Activated T-cell treated with anti-CD3 and anti-CD28 coated beads for 1 hour (primary cell): Measurements from ENCODE around the gene FUT8.

Experiments
- DNase-seq: peaks from one replicate; pipeline ENCODE4 v3.0.0-alpha.2; 2020; ENCODE audit warnings: low read depth

The FUT8 gene

DNA sequence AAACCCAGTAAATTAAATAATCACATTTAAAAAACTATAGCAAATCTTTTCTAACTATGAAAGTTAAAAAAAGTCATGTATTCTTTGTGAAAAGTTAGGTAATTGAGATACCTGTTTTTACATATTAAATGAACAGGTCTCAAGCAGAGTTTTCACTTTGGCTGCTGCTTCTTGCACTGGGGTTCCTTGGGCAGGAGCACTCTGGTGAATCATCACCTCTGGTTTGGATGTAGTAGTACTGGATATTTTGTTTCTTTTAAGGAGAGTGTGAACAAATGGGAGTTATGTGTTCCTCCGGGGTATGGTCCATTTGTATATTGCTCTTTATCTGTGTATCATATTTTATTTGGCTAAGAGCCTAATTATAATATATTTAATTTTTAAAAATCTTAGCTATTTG, 82.7 kb downstream of the FUT8 start:
- DNase-seq: no peak

DNA sequence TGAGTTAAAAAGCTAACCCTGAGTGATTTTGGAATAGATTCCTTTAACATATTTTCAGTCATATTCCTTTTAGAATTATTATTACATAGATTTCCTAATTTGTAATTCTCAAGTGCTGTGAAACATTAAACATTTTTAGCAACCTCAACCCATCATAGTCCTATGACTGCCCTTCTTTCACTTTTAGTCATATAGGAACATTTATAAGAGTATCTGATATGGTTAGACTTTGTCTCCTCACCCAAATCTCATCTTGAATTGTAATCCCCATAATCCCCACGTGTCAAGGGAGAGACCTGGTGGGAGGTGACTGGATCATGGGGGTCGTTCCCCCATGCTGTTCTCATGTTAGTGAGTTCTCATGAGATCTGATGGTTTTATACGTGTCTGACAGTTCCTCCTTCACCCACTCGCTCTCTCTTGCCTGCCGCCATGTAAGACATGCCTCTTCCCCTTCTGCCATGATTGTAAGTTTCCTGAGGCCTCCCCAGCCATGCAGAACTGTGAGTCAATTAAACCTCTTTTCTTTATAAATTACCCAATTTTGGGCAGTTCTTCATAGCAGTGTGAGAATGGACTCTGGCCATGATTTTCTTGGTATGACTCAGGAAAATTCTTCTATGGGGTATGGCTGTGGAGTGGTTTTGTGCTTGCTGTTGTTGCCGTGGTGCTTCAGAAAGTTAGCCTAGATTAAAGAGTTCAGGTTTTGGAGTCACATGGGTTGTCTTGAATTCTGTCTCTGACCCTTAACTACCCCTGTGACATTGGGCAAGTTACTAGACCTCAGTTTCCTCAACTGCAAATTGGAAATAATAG, 83.9 kb downstream of the FUT8 start:
- no peak for DNase-seq

DNA sequence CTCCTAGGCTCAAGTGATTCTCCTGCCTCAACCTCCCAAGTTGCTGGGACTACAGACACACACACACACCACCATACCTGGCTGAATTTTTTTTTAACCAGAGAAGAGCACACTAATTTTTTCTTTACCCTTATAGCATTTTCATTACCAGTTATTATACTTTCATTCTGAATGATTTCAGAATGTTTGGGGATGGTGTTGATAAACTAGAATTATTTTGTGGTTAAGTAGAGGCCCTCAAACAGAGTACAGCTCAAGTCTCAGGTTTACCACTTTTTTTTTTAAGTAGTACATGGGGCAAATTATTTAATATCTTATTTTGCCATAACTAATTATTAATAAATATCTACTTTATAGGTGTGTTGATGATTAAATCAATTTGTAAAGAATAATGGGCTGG, 86.6 kb downstream of the FUT8 start:
- DNase-seq: no peak

DNA sequence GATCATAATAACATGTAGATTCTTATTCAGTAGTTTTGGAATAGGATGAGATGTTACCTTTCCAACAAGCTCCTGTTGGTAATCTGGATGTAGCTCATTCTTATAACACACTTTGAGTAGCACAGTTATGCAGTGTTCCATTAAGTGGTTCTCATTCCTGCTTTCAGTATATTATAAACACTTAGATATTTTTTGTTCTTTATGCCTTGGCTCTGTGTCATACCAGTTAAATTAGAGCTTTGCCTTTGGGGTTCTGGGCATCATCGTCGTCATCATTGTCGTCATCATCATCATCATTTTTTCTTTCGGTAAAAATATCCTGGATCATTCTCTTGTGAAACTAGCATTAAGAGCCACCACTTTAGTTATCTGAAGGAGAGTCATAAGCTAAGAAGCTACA, 87.5 kb downstream of the FUT8 start:
- DNase-seq: no peak

DNA sequence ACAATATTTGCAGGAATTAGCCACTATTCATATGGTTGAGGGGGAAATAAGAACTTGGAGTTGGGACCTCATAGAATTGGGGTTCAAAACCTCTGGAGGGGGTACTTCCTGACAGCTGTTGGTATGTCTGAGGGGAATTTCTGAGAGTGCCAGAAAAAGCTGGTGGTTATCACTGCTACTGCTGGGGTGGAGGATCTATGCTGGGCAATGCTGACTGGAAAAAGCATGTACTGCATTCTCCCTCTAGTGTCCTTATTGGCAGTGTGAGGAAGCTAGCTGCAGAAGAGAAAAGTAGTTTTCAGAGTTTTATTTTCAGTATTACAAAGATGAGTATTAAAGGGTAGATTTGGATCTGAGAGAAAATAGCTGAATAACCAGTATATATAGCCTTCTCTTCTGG, 88.8 kb downstream of the FUT8 start:
- DNase-seq: no peak

DNA sequence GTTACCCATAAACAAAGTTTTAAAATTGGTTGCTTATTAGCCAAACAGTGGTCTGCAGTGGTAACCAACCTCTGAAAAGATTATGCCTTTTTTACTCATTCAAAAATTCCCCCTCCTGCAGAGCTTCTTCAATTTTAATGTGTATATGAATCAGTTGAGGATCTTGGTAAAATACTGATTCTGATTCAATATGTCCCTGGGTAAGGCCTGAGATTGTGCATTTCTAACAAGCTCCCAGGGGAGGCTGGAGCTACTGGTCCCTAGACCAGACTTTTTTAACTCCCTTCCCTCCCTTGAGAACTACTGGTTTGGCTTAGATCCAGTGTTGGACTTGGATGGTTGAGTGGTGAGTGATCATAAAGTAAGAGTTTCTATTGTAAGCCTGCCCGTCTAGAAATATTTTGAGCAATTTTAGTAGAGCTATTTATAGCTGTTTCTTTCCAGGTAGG, 90.2 kb downstream of the FUT8 start:
- no peak for DNase-seq

DNA sequence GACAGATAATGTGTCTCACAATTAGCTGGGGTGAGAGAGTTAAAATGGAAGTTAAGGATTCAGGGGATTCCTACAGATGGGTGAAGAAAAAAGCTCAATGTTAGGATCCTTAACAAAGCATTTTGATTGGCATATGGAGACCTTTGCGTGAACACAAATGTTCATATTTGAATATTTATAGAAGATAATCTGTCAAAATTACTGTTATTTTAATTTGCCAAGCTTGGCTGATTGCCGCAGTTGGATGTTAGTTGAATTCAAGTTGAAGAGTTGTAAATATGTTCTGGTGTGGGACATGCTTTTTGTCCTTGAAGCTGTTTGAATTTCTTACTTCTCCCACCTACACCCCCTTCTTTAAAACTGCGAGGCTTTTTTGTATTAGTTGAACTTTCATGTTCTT, 91.2 kb downstream of the FUT8 start:
- no peak for DNase-seq

DNA sequence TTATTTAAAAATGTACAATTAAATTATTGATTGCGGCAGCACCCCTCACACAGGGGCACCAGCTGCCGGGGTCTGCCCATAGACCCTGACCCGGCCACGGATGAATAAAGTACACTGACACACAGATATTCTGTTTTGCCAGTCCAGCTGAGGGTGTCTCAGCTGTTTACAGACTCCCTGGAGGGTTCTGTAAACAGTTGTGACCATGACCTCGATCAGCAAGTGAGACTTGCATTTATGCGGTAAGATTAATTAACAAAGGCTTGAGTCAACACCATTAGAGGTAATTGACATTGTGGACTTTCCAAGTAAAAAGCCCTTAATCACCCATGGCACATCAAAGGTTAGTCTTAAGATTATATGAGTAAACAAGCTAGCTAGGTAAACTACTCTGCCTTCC, 94.3 kb downstream of the FUT8 start:
- no peak for DNase-seq

DNA sequence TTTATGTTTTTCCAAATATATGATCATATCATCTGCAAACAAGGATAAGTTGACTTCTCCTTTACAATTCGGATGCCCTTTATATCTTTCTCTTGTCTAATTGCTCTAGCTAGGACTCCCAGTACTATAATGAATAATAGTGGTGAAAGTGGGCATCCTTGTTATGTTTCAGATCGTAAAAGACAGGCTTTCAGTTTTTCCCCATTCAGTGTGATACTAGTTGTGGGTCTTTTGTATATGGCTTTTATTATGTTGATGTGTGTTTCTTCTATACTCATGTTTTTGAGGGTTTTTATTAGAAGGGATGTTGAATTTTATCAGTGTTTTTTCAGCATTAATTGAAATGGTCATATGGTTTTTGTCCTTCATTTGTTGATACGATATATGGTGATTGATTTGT, 97.3 kb downstream of the FUT8 start:
- DNase-seq: no peak

DNA sequence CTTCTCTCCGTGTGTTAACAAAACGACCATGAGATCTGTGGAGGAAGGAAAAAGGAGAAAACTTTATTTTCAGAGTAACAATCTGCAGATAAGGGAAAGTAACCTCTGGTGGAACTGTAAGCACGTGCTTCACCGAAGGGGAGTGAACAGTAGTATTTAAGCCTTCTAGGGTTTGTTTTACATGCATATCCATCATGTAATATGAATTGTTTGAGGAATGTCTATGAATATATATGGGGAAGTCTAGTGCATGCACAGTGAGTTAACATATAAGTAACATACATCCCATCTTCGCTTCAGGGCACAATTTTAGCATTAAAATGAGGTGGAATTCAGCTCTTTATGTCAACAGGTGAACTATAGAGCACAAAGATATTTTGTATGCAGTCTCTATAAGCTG, 101.1 kb downstream of the FUT8 start:
- no peak for DNase-seq

DNA sequence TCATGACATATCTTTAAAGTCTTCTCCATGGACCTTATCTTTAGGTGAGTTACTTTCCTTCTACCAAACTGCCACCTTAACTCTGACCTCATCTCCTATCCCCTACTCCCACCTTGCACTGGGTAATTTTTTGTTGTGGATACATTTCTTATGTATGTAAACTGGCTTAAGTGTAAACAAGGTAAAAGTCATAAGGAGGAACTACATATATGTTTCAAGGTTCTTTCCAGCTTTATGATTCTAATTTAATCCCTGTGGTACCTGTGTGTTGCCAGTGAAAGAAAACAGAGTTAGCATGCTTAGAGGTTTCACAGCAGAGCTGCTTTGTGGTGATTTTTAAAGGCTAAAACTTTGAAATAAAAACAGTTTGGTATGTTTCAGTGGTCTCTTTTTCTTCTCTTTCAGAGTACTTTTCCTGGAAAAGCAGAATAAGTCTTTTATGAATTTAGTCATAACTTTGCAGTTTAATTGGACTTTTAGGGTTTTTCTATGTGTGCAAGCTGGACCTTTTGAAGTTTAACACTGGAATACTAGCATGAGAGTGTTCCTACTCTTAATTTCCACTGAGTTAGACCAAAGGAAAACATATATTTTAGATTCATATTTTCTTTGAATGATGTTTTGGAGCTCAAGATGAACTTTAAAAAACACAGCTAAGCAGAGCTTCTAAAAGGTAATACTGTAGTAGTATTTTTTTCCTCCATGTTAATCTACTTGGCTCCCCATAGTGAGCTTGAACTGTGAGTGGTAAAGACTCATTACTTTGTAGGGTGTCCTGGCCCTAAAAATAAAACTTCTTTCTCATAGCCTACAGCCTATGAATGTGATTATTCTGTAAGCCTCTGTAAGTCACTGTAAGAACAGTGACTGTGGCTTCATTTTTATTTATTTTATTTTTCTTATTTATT, 105.4 kb downstream of the FUT8 start:
- DNase-seq: no peak

DNA sequence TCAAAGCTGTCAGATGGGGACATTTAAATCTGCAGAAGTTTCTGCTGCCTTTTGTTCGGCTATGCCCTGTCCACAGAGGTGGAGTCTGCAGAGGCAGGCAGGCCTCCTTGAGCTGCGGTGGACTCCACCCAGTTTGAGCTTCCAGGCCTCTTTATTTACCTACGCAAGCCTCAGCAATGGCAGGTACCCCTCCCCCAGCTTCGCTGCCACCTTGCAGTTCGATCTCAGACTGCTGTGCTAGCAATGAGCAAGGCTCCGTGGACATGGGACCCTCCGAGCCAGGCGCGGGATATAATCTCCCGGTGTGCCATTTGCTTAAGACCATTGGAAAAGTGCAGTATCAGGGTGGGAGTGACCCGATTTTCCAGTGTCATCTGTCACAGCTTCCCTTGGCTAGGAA, 115.5 kb downstream of the FUT8 start:
- no peak for DNase-seq

DNA sequence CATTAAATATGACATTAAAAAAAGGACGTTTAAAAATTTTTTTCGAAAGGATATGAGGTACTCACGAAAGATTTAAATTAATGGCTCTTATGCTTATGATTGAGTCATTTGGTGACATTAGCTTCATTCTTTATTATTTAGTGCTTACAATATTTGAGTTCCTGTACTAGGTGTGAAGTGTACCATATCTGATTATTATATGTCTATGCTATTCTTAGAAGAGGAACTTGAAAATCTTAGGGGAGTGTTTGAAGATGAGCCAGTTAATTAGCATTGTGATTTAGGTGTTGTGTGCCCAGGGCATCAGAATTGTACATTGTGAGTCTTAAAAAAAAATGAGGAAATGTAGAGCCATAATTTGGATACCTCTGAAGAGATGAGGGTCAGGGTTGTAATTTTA, 118.6 kb downstream of the FUT8 start:
- no peak for DNase-seq

DNA sequence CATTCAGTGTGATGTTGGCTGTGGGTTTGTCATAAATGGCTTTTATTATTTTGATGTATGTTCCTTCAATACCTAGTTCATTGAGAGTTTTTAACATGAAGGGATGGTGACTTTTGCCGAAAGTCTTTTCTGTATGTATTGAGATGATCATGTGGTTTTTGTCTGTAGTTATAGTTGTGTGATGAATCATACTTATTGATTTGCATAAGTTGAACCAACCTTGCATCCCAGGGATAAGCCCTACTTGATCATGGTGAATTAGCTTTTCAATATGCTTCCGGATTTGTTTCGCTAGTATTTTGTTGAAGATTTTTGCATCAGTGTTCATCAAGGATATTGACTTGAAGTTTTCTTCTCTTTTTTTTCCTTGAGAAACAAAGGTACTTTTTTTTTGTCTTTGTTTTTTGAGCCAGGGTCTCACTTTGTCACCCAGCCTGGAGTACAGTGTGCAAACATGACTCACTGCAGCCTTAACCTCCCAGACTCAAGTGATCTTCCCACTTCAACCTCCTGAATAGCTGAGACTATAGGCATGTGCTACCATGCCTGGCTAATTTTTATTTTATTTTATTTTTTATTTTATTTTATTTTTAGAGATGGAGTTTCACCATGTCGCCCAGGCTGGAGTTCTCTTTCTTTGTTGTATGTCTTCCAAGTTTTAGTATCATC, 121.3 kb downstream of the FUT8 start:
- DNase-seq: no peak

DNA sequence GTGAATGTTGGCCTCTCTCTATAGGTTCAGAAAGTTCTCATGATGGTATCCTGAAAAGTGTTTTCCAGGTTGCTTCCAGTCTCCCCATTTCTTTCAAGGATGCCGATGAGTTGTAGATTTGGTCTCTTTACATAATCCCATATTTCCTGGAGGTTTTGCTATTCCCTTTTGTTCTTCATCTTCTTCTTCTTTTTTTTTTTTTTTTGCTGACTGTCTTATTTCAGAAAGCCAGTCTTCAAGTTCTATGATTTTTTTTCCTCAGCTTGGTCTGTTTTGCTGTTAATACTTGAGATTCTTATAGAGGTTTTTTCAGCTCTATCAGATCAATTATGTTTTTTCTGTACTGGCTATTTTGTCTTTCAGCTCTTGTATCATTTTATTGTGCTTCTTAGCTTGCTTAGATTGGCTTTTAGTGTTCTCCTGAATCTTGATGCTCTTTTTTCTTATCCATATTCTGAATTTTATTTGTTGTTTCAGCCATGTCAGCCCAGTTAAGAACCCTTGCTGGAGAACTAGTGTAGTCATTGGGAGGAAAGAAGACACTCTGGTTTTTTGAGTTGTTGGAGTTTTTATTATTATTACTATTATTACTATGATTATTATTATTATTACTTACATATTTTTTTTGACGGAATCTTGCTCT, 124.4 kb downstream of the FUT8 start:
- no peak for DNase-seq

DNA sequence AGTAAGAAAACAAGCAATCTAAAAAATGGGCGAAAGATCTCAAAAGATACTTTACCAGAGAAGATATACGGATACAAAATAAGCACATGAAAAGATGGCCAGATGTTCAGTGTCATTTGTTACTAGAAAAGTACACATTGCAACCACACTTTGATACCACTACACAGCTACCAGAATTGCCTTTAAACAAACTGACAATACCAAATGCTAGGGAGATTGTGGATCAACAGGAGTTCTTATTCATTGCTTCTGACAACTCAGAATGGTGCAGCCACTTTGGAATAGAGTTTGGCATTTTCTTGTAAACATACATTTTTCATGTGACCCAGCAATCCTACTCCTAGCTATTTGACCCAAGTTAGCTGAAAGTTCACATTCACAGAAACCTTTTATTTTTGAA, 136.3 kb downstream of the FUT8 start:
- no peak for DNase-seq

DNA sequence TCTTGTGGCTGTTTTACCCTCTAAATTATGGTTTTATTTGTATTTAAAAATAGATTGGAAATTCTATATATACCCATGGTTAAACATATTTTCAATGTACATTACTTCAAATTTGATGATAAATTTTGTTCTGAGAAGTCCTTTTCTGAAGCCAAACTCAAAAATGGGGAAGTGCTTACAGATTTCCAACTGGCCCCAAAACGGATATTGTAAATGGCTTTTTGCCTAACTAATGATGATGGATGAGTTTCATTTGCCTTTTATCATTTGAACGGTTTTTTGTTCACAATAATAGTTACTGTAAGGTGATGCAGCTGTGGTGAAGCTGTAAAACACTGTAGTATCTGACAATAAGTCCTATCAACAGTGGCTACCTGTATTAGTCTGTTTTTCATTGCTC, 136.9 kb downstream of the FUT8 start:
- DNase-seq: no peak

DNA sequence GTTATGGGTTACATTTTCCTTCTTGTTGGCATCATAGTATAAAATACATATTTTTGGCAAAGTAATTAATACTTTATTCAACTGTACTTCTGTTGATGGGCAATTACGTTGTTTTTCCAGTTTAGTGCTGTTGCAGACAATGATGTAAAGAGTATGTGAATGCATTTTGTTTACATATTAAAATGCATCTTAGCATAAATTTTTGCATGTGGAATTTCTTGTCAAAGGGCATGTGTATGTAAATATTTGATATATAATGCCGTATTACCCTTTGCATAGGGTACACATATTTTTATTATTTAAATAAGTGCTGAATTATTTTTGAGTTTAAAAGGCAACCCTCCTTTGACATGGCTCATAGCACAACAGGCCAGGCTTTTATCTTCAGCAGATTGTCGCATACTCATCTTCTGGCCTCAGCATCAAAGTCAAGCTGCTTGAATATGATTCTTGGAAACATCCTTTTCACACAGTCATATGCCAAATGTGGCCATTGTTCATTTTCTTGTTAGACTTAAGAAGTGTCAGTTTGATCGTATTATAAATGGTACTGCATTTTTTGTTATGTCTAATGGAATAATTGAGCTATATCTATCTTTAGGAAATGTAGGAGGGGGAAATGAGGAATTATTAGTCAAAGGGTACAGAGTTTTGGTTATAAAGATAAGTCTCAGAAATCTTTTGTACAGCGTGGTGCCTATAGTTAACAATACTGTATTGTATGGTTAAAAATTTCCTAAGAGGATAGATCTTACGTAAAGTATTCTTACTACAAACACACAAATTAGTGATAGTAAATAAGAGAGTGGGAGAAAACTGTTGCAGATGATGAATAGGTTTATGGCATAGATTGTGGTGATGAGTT, 138.5 kb downstream of the FUT8 start:
- DNase-seq: no peak

DNA sequence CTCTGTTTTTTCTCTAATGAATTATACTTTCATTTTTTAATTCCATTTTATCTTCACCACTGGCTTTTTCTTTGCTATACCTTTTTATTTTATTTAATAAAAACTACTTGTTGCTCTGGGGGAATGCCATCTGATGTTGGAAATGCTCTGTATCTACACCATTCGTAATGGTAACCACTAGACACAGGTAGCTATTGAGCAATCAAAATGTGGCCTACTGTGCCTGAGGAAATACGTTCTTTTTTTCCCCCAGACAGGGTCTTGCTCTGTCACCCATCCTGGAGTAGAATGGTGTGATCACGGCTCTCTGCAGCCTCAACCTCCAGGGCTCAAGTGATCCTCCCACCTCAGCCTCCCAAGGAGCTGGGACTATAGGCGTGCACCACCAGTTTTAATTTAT, 140.2 kb downstream of the FUT8 start:
- DNase-seq: no peak

DNA sequence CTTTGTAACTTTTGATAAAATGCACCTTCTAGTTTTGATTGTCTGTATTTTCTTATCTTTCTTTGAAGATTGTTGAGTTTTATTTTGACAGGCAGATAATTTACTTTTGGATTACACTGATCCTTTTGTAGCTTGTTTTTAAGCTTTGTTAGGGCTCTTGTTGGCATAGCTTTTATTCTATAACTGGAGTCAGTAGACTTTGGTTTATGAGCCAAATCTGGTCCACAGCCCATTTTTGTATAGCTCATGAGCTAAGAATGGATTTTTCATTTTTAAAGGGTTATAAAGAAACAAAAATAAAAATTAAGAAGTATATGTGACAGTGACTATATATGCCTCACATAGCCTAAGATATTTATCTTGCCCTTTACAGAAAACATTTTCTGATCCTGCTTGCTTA, 142.3 kb downstream of the FUT8 start:
- DNase-seq: no peak

DNA sequence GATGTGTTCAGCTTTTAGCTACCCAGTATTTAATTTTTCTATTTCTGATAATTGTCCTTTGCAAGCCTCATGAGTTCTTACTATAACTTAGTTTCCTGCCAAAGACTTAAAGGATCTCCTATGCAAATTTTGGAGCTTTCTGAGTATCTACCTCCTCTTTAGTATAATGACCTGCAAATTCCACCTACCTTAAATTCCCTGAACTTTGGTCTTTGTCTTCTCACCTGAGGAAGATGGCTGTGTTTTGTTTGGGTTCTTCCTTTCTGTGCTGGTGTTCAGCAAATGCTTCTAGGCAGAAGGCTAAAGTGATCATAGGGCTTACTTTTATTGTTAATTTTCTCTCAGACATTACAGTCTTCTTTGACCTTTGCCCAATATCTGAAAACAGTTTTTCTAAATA, 142.8 kb downstream of the FUT8 start:
- DNase-seq: no peak
